Ammon's horn (tissue), 1 donor: ENCODE results near the gene SIRPG.
"Not testable (repeated sequence)": the region's sequence is repeated elsewhere in the genome, so short reads cannot be mapped to it uniquely, and the experiment has no call there.

ENCODE experiments used
- DNase-seq: peaks from one replicate; pipeline ENCODE4 v3.0.0-alpha.2; 2016; ENCODE audit warnings: low spot score

SIRPG gene

GRCh38 chr20:1657556-1658334 is at the start of gene SIRPG:
TSS of gene SIRPG (minus strand) at chr20:1657779. CDS start at chr20:1657714, 65 bp downstream.
- no peak for DNase-seq

- DNase-seq, result not testable (repeated sequence)
These were observed 49.3 kb upstream of the SIRPG start for GRCh38 chr20:1706887-1707286.

- DNase-seq, result no peak
These were observed 48.5 kb upstream of the SIRPG start for GRCh38 chr20:1706079-1706478.

GRCh38 chr20:1702855-1703254 is 45.3 kb upstream of the SIRPG start:
- no peak for DNase-seq

- DNase-seq, result no peak
These were observed 44.7 kb upstream of the SIRPG start for GRCh38 chr20:1702328-1702727.

GRCh38 chr20:1700990-1701389 is 43.4 kb upstream of the SIRPG start:
- DNase-seq, result no peak

GRCh38 chr20:1697592-1697991 is 40.0 kb upstream of the SIRPG start:
- no peak for DNase-seq

- DNase-seq, result no peak
These were observed 39.1 kb upstream of the SIRPG start for GRCh38 chr20:1696521-1697209.

GRCh38 chr20:1694672-1695071 is 37.1 kb upstream of the SIRPG start:
- no peak for DNase-seq

GRCh38 chr20:1693427-1693826 is 35.8 kb upstream of the SIRPG start:
- no peak for DNase-seq

GRCh38 chr20:1689721-1690120 is 32.1 kb upstream of the SIRPG start:
- no peak for DNase-seq

- no peak for DNase-seq
These were observed 31.4 kb upstream of the SIRPG start for GRCh38 chr20:1688886-1689538.

GRCh38 chr20:1687053-1687452 is 29.5 kb upstream of the SIRPG start:
- DNase-seq, result no peak

- no peak for DNase-seq
These were observed 28.7 kb upstream of the SIRPG start for GRCh38 chr20:1686151-1686748.

- no peak for DNase-seq
These were observed 27.9 kb upstream of the SIRPG start for GRCh38 chr20:1685304-1686052.

GRCh38 chr20:1684872-1685271 is 27.3 kb upstream of the SIRPG start:
- no peak for DNase-seq

GRCh38 chr20:1676650-1677049 is 19.1 kb upstream of the SIRPG start:
- DNase-seq, result no peak

- DNase-seq, result no peak
These were observed 17.6 kb upstream of the SIRPG start for GRCh38 chr20:1674990-1675780.

GRCh38 chr20:1674361-1674760 is 16.8 kb upstream of the SIRPG start:
- no peak for DNase-seq

- DNase-seq, result no peak
These were observed 15.8 kb upstream of the SIRPG start for GRCh38 chr20:1673424-1673823.

- no peak for DNase-seq
These were observed 15.1 kb upstream of the SIRPG start for GRCh38 chr20:1672728-1673127.
